Stimulated activated CD8-positive, alpha-beta memory T cell treated with anti-CD3 and anti-CD28 coated beads, Interleukin-2, amount 100 ng/mL, for 1 hour (primary cell): Measurements from ENCODE around the gene PMIS2.
"Not testable (repeated sequence)": the region's sequence is repeated elsewhere in the genome, so short reads cannot be mapped to it uniquely, and the experiment has no call there.

ENCODE experiments used
- DNase-seq, 2 donors: peaks; one replicate each; pipeline ENCODE4 v3.0.0-alpha.2; 2020; ENCODE audit warnings: low read depth in 2 of 2

Gene PMIS2

GRCh38 chr19:35590875-35591274 lies 4.9 kb downstream of the PMIS2 start:
- DNase-seq = no peak

GRCh38 chr19:35592226-35592625 lies 6.3 kb downstream of the PMIS2 start:
- no peak for DNase-seq

GRCh38 chr19:35595026-35595425 lies 9.1 kb downstream of the PMIS2 start:
- not testable (repeated sequence) for DNase-seq

- no peak for DNase-seq
These were observed 10.0 kb downstream of the PMIS2 start for GRCh38 chr19:35595928-35596327.

- no peak for DNase-seq
These were observed 10.5 kb downstream of the PMIS2 start for GRCh38 chr19:35596366-35596999.

- DNase-seq = no peak
These were observed 16.0 kb downstream of the PMIS2 start for GRCh38 chr19:35601971-35602370.

DNA sequence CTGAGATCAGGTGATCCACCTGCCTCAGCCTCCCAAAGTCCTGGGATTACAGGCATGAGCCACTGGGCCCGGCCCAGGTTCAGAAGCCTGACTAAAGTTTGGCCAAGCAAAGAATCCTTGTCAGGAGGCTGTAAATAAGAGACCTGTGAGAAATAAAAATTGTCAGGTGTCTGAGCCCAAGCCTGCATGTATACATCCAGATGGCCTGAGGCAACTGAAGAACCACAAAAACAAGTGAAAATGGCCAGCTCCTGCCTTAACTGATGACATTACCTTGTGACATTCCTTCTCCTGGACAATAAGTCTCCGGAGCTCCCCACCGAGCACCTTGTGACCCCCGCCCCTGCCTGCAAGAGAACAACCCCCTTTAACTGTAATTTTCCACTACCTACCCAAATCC lies 18.5 kb downstream of the PMIS2 start:
- DNase-seq = not testable (repeated sequence)

DNA sequence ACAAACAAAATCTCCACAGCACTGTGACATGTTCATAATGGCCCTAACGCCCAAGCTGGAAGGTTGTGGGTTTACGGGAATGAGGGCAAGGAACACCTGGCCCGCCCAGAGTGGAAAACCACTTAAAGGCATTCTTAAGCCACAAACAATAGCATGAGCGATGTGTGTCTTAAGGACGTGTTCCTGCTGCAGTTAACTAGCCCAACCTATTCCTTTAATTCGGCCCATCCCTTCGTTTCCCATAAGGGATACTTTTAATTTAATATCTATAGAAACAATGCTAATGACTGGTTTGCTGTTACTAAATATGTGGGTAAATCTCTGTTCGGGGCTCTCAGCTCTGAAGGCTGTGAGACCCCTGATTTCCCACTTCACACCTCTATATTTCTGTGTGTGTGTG lies 21.2 kb downstream of the PMIS2 start:
- not testable (repeated sequence) for DNase-seq

DNA sequence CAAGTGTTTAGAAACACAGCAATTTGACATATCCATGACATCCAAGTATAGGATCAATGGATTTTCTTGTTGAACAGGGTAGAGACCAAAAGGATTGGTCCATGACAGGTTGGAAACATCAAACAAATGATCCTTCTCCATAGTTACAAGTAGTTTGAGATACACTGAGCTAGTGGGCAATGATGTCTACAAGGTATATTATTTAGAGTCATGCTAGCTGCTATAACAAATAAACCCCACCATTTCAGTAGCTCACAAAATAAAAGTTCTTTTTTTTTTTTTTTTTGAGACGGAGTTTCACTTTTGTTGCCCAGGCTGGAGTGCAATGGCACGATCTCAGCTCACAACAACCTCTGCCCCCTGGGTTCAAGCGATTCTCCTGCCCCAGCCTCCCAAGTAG lies 21.7 kb downstream of the PMIS2 start:
- DNase-seq = no peak

DNA sequence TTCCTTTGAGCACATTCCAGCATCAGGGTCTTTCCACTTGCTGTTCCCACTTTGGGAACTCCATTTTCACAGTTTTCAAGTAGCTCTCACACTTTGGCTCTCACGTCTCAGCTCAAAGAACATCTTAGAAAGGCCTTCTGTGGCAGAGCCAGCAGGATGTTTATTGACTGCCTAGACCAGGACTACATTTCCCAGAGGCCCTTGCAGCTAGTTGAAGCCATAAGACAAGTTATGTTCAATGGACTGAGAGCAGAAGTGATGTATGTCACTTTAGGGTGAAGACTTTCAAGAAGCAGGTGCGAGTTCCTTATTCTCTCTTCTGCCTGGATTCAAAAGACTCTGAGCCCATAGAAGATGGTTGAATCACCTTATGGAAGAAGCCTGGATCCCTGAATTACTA lies 22.3 kb downstream of the PMIS2 start:
- no peak for DNase-seq

DNA sequence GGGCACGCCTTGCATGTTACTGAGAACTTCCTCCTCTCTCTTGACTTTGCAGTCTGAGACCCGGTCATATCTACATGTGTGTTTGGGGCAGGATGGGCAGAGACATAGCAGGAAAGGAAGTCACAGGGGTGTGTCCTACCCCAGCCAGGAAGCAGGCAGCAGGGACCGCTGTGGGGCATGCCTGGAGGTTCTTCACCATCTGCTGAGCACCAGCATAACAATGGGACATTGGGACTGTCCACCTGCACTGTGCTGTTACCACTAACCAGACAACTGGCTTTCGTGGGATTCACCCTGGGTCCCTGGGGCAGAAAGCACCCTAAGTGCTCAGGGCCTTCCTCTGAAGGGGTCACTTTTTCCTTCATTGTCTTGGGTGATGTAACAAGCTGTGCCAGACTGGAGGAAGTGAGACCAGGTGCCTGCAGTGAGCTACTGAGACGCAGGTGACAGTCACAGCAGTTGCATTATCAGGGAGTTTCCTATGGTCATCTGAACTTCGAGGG lies 23.9 kb downstream of the PMIS2 start:
- no peak for DNase-seq

- DNase-seq = no peak
These were observed 26.2 kb downstream of the PMIS2 start for GRCh38 chr19:35612224-35612558.

- peak; percentile 90 to 95 for DNase-seq
These were observed 26.8 kb downstream of the PMIS2 start, which contains the start of gene HAUS5 for GRCh38 chr19:35612559-35613321. TSS of gene HAUS5 (plus strand) at chr19:35612735. CDS start at chr19:35612795, 60 bp downstream.

GRCh38 chr19:35613574-35613973 lies 27.6 kb downstream of the PMIS2 start:
- no peak for DNase-seq

DNA sequence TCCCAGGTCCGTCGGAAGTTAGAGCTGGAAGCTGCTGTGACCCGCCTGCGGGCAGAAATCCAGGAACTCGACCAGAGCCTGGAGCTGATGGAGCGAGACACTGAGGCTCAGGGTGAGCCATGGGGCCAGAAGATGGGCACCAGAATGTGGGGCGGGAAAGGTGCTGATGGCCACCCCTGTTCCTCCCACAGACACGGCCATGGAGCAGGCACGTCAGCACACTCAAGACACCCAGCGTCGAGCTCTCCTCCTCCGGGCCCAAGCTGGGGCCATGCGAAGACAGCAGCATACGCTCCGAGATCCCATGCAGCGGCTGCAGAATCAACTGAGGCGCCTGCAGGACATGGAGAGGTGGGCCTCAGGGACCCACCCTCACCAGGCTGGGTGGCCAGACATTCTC lies 29.1 kb downstream of the PMIS2 start:
- DNase-seq = no peak

DNA sequence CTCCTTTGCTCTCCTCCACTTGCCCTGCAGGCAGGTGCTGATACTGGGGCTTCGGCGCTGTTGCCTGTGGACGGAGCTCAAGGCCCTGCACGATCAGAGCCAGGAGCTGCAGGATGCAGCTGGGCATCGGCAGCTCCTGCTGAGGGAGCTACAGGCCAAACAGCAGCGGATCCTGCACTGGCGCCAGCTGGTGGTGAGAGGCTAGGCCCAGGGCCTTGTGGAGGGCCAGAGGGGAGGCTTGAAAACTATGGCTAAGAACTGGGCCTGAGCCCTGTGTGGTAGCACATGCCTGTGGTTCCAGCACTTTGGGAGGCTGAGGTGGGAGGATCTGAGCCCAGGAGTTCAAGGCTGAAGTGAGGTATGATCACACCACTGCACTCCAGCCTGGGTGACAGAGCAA lies 32.9 kb downstream of the PMIS2 start:
- DNase-seq = no peak

GRCh38 chr19:35619290-35619923 lies 33.4 kb downstream of the PMIS2 start:
- no peak for DNase-seq

GRCh38 chr19:35620001-35620400 lies 34.0 kb downstream of the PMIS2 start:
- no peak for DNase-seq

DNA sequence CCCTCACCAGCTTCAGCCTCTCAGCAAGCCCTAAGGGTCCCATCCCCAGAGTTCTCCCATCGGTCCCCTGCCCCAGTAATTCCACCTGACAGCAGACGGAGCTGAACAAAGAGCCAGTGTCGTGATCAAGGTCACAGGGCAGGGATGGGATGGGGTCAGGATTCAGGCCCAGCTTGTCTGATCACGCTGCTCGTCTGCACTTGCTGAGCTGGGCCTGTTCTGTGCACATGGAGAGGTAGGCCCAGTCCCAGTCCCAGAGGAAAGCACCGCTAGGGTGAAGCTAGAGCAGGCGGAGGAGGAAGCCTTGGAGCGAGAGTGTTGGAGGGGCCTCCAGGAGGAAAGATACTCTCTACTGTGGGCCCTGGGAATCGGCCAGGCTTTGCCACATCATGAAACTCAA lies 35.7 kb downstream of the PMIS2 start:
- DNase-seq = no peak

GRCh38 chr19:35622750-35623149 lies 36.8 kb downstream of the PMIS2 start:
- no peak for DNase-seq

- no peak for DNase-seq
These were observed 37.5 kb downstream of the PMIS2 start for GRCh38 chr19:35623327-35624010.

GRCh38 chr19:35628264-35628564 lies 42.2 kb downstream of the PMIS2 start:
- DNase-seq = no peak
